H1 (cell line): ENCODE measurements around the gene NPHP4. TPM values are rescaled to one million over a fixed set of nuclear protein-coding genes. Genes with fewer than 3 reads are reported as not detected.
A peak's percentile ranks its signal among the peaks of the same experiment; 100 is the strongest.

Experiments
- CTCF ChIA-PET: fragments of 300-600 bp; sonication (Branson Sonifier 250); formaldehyde crosslinking; loops from one replicate; lab custom pipeline; 2021; ENCODE audit not compliant: partially characterized antibody; lab: Charles Lee
- POLR2A ChIA-PET: fragments of 300-600 bp; sonication (Branson Sonifier 250); formaldehyde crosslinking; loops from one replicate; lab custom pipeline; 2021; ENCODE audit warnings: inconsistent platforms; ENCODE audit not compliant: partially characterized antibody; lab: Charles Lee
- DNase-seq, 2 experiments: peaks; one replicate each; pipeline versions ENCODE4 v3.0.0 to v3.0.0-alpha.2; 2010 to 2022; ENCODE audit warnings: low spot score in 2 of 2, low read depth in 1 of 2, mixed read lengths in 1 of 2
- FAIRE-seq: peaks from 2 replicates; lab custom pipeline; 2011; peaks lifted over from hg19 to GRCh38; lab: Jason Lieb, UNC
- H2AFZ ChIP-seq: 2 replicates; pipeline ENCODE4 v1.8.1; 2012; ENCODE audit warnings: low read length, inconsistent platforms
- H2AK5ac ChIP-seq: 2 replicates; pipeline ENCODE4 v1.6.1; 2013; ENCODE audit warnings: low read depth, low read length
- H2BK120ac ChIP-seq: replicated peaks from 2 replicates; pipeline ENCODE3; 2013; ENCODE audit warnings: low read depth, low read length, inconsistent platforms
- H2BK12ac ChIP-seq: 2 replicates; pipeline ENCODE4 v1.6.1; 2013; ENCODE audit warnings: low read depth, low read length
- H2BK15ac ChIP-seq: 2 replicates; pipeline ENCODE4 v1.6.1; 2013; ENCODE audit warnings: low read length
- H2BK20ac ChIP-seq: 2 replicates; pipeline ENCODE4 v1.6.1; 2013; ENCODE audit warnings: low read length
- H2BK5ac ChIP-seq: 2 replicates; pipeline ENCODE4 v1.6.1; 2013; ENCODE audit warnings: low read depth, low read length
- H3K14ac ChIP-seq: 2 replicates; pipeline ENCODE4 v1.6.1; 2013; ENCODE audit warnings: inconsistent platforms; ENCODE audit not compliant: insufficient read length
- H3K18ac ChIP-seq: 2 replicates; pipeline ENCODE4 v1.6.1; 2013; ENCODE audit warnings: low read length; ENCODE audit errors: extremely low read depth
- H3K23ac ChIP-seq: 2 replicates; pipeline ENCODE4 v1.6.1; 2013; ENCODE audit warnings: inconsistent platforms; ENCODE audit not compliant: insufficient read length
- H3K23me2 ChIP-seq: 2 replicates; pipeline ENCODE4 v1.6.1; 2013; ENCODE audit warnings: low read depth, low read length
- H3K27ac ChIP-seq: 2 replicates; pipeline ENCODE4 v1.6.1; 2011; ENCODE audit warnings: low read depth, low read length, inconsistent platforms
- H3K27me3 ChIP-seq, 4 experiments: replicated peaks in 1 of 4; 1 replicate in 1 of 4; 2 replicates in 3 of 4; pipeline versions ENCODE4 v1.6.1 to v1.8.1; 2011 to 2013; ENCODE audit warnings: low read length in 3 of 4, mild to moderate bottlenecking in 3 of 4, inconsistent platforms in 2 of 4, mixed read lengths in 2 of 4, moderate library complexity in 1 of 4; ENCODE audit not compliant: control insufficient read depth in 3 of 4, insufficient read depth in 3 of 4; ENCODE audit errors: extremely low read depth in 1 of 4
- H3K36me3 ChIP-seq, 4 experiments: 2 replicates each; pipeline versions ENCODE4 v1.6.1 to v1.8.1; 2011 to 2013; ENCODE audit warnings: mild to moderate bottlenecking in 4 of 4, low read length in 3 of 4, moderate library complexity in 2 of 4, control low read depth in 1 of 4, inconsistent platforms in 1 of 4; ENCODE audit not compliant: insufficient read depth in 4 of 4, control insufficient read depth in 2 of 4
- H3K4ac ChIP-seq: replicated peaks from 2 replicates; pipeline ENCODE3; 2013; ENCODE audit warnings: low read length, low read depth, mixed read lengths, inconsistent platforms; ENCODE audit not compliant: insufficient read length
- H3K4me1 ChIP-seq, 4 experiments: replicated peaks in 1 of 4; 1 replicate in 1 of 4; 2 replicates in 3 of 4; pipeline versions ENCODE4 v1.6.1 to v1.8.1; 2011 to 2013; ENCODE audit warnings: low read length in 3 of 4, inconsistent platforms in 2 of 4, mixed read lengths in 1 of 4; ENCODE audit not compliant: insufficient read depth in 4 of 4, control insufficient read depth in 3 of 4
- H3K4me2 ChIP-seq, 2 experiments: 2 replicates each; pipeline versions ENCODE4 v1.6.1 to v1.8.1; 2011 to 2013; ENCODE audit warnings: low read depth in 2 of 2, low read length in 2 of 2, control low read depth in 1 of 2, inconsistent platforms in 1 of 2, mild to moderate bottlenecking in 1 of 2; ENCODE audit not compliant: insufficient read depth in 1 of 2
- H3K4me3 ChIP-seq, 4 experiments: fragments of 200-600, 300-600 bp in 1 of 4; sonication (generic), shearing (Covaris generic), sonication (Bioruptor Twin) in 1 of 4; 2 replicates each; pipeline versions ENCODE4 v1.5.1 to v1.8.1; 2011 to 2016; ENCODE audit warnings: low read length in 4 of 4, low read depth in 3 of 4, control low read depth in 2 of 4, inconsistent platforms in 2 of 4, mild to moderate bottlenecking in 2 of 4, mixed read lengths in 1 of 4, moderate library complexity in 1 of 4; ENCODE audit not compliant: insufficient read depth in 2 of 4; ENCODE audit errors: extremely low read depth in 1 of 4
- H3K56ac ChIP-seq: replicated peaks from 2 replicates; pipeline ENCODE3; 2013; ENCODE audit warnings: low read depth, mild to moderate bottlenecking, mixed read lengths, low read length, inconsistent platforms; ENCODE audit not compliant: insufficient read length
- H3K79me1 ChIP-seq: 2 replicates; pipeline ENCODE4 v1.6.1; 2013; ENCODE audit warnings: low read depth, low read length, control low read depth
- H3K79me2 ChIP-seq, 2 experiments: 2 replicates each; pipeline versions ENCODE4 v1.6.1 to v1.8.1; 2012 to 2013; ENCODE audit warnings: low read length in 2 of 2, mild to moderate bottlenecking in 2 of 2, inconsistent platforms in 1 of 2; ENCODE audit not compliant: insufficient read depth in 2 of 2, control insufficient read depth in 1 of 2
- H3K9ac ChIP-seq, 4 experiments: replicated peaks in 1 of 4; 1 replicate in 1 of 4; 2 replicates in 3 of 4; pipeline versions ENCODE4 v1.6.1 to v1.8.1; 2011 to 2013; ENCODE audit warnings: low read depth in 3 of 4, low read length in 3 of 4, control low read depth in 2 of 4, mild to moderate bottlenecking in 2 of 4, moderate library complexity in 2 of 4, inconsistent platforms in 1 of 4; ENCODE audit errors: extremely low read depth in 1 of 4
- H3K9me3 ChIP-seq, 2 experiments: 2 replicates each; pipeline versions ENCODE4 v1.6.1 to v1.8.1; 2012 to 2013; ENCODE audit warnings: mild to moderate bottlenecking in 2 of 2, moderate library complexity in 2 of 2, control low read depth in 1 of 2, inconsistent platforms in 1 of 2, low read depth in 1 of 2, low read length in 1 of 2, mixed read lengths in 1 of 2; ENCODE audit not compliant: insufficient read depth in 2 of 2
- H4K20me1 ChIP-seq, 2 experiments: replicated peaks in 1 of 2; 2 replicates each; pipeline versions ENCODE3 to v1.8.1; 2011 to 2013; ENCODE audit warnings: inconsistent platforms in 2 of 2, low read length in 2 of 2, mild to moderate bottlenecking in 1 of 2; ENCODE audit not compliant: insufficient read depth in 2 of 2, control insufficient read depth in 1 of 2
- H4K5ac ChIP-seq: 2 replicates; pipeline ENCODE4 v1.6.1; 2013; ENCODE audit warnings: low read length, low read depth, mixed read lengths, inconsistent platforms; ENCODE audit not compliant: insufficient read length
- H4K8ac ChIP-seq: 2 replicates; pipeline ENCODE4 v1.8.0; 2013; ENCODE audit warnings: mild to moderate bottlenecking, moderate library complexity, low read length, inconsistent platforms; ENCODE audit not compliant: insufficient read depth; ENCODE audit errors: extremely low read depth
- H4K91ac ChIP-seq: replicated peaks from 2 replicates; pipeline ENCODE3; 2013; ENCODE audit warnings: low read length, mixed read lengths, inconsistent platforms; ENCODE audit not compliant: insufficient read length
- BACH1 ChIP-seq: IDR thresholded peaks from 2 replicates; pipeline ENCODE4 v1.6.1; 2012; ENCODE audit warnings: low read length, improper control_type of control experiment
- JUND ChIP-seq: IDR thresholded peaks from 2 replicates; pipeline ENCODE4 v1.6.1; 2011; ENCODE audit warnings: mild to moderate bottlenecking, improper control_type of control experiment, low read length
- KDM1A ChIP-seq: fragments of 200-600, 300-600 bp; sonication (generic); IDR thresholded peaks from 2 replicates; pipeline ENCODE4 v1.7.1; 2016; ENCODE audit warnings: mild to moderate bottlenecking, low read length, borderline replicate concordance
- POLR2A ChIP-seq, 2 experiments: IDR thresholded peaks; 1 replicate in 1 of 2; 2 replicates in 1 of 2; pipeline ENCODE4 v1.6.1; 2011; ENCODE audit warnings: low read depth in 2 of 2, low read length in 2 of 2, mild to moderate bottlenecking in 2 of 2; ENCODE audit errors: control extremely low read depth in 1 of 2
- RBBP5 ChIP-seq: IDR thresholded peaks from 2 replicates; pipeline ENCODE4 v1.7.1; 2012; ENCODE audit warnings: low read depth, mild to moderate bottlenecking, inconsistent platforms, low read length, moderate library complexity, borderline replicate concordance
- SIRT6 ChIP-seq: IDR thresholded peaks from one replicate; pipeline ENCODE4 v1.7.1; 2012; ENCODE audit warnings: low read length, inconsistent platforms
- TEAD4 ChIP-seq: IDR thresholded peaks from 2 replicates; pipeline ENCODE4 v1.6.1; 2012; ENCODE audit warnings: low read depth, low read length, inconsistent platforms, mixed read lengths
- WGBS, 2 experiments: shearing (Covaris generic) in 1 of 2; methylation state at CpG; one replicate each; pipeline versions ENCODE4 v1.1.6 to v1.1.7; 2013 to 2015; ENCODE audit warnings: low lambda C conversion rate in 2 of 2, mixed read lengths in 2 of 2, inconsistent platforms in 1 of 2, low coverage in 1 of 2, missing lambda C conversion rate in 1 of 2; ENCODE audit not compliant: insufficient replicate concordance in 2 of 2, insufficient coverage in 1 of 2, insufficient read length in 1 of 2; ENCODE audit errors: extremely low coverage in 1 of 2, missing lambda C conversion rate in 1 of 2; 5-methylcytosine and 5-hydroxymethylcytosine counted together
- polyA plus RNA-seq, 7 experiments: library from polyadenylated mRNA; depleted of rRNA in 3 of 7; stranded (reverse) in 5 of 7; unstranded in 2 of 7; fragments of >200 nt in 5 of 7; fragments of 200-250 nt in 2 of 7; gene quantifications; 1 replicate in 5 of 7; 2 replicates in 1 of 7; 4 replicates in 1 of 7; pipeline versions ENCODE4 v1.2.1 to v1.2.3, GENCODE V29; 2011 to 2013; ENCODE audit warnings: missing spikeins in 2 of 7, mixed read lengths in 2 of 7
- total RNA-seq: library from RNA; stranded (reverse); fragmentation: NEBNext Ultra II Directional; extraction: Animal tissue kit (Norgen Biotek cat#: 25700); gene quantifications from 2 replicates; pipeline ENCODE4 v1.2.1, GENCODE V29; 2021
- TF ChIP-seq, protein P1 (sequence below): IDR thresholded peaks from 2 replicates; pipeline ENCODE4 v1.6.1; 2011; ENCODE audit warnings: low read length, improper control_type of control experiment

NPHP4 gene
- total and polyA plus RNA-seq, 2 of the 8 experiments (the other 6 are each of a cell fraction or from before 2014, with no cell fraction given), result 5.8 to 14.0 TPM

DNA sequence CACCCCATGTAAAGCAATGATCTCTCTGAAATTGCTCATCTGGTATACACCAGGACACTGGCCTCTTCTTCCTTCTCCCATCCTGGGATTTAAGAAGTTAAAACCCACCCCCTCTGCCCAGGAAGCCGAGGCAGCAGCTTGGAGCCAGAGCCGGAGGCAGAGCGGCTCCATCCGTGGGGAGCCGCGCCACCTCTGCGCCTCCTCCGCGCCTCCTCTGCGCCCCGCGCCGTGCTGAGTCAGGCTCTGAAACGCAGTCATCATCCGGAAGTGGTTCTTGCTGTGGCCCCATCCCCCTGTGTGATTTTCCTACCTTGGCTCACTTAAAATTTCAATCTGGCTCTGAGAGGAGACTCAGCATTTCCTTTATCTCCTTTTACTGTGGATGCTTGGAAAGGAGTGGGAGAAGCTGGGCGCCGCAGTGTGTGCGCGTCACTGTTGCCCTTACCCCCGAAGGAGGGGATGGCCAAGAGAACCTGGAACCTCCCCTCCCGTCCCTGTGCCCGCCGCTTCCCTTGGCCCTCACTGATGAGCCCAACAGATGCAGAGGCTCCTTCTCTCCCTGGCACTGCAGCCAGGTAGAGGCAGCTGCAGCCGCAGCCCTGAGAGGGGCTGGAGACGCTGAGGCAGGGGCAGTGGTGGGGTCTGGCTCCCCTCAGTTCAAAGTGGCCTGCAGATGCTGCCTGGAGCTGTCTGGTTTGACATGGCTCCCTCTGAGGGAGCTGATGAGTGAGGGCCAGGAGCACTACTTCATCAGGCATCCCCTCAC is 15.3 kb upstream of the NPHP4 start:
- peaks cover 0 to 6% (median 4%) of the 10 kb centered on the region in 4 experiments; a peak in 4 of 7 replicates for H3K4me1 ChIP-seq
- no peaks in the 10 kb centered on the region for H3K27me3 ChIP-seq
- no peaks in the 10 kb centered on the region for H3K9me3 ChIP-seq
- no peak overlapping the region for H2AK5ac ChIP-seq
- peaks cover 2% of the 10 kb centered on the region; the same call in 1 of the 2 replicates for H3K23me2 ChIP-seq
- no peak overlapping the region for H2BK20ac ChIP-seq
- POLR2A ChIA-PET, result interaction anchor here (1.2 kb wide), 1 partner anchor 27 kb away, joined by 4 read pairs; no protein-coding TSS in a partner anchor
- DNase-seq (no peak), FAIRE-seq (no peak)
- whole genome bisulfite sequencing, 2 experiments, result 90% methylated on average over 24 of the region's 25 CpGs; no CpG with 5 or more reads in 1 of the 2 experiments
- no peaks in the 10 kb centered on the region for H3K79me2 ChIP-seq
- H3K4me2 ChIP-seq, result no peak overlapping the region
- H2BK120ac ChIP-seq, result no peak overlapping the region
- H4K8ac ChIP-seq, result no peak overlapping the region
- H4K20me1 ChIP-seq, result peaks cover 0 to under 1% of the 10 kb centered on the region in 2 experiments
- no peak overlapping the region; a peak in 1 of 7 replicates for H3K9ac ChIP-seq
- no peak overlapping the region for H3K4ac ChIP-seq
- no peak overlapping the region for H2BK15ac ChIP-seq
- no peak overlapping the region for H3K4me3 ChIP-seq
- TF ChIP-seq BACH1 (0 out of 2 replicates have a peak, but pooled peaks have one; percentile 19), TEAD4 (no peak), POLR2A (IDR thresholded peaks at IDR 0.05; ENCODE audit: control extremely low read depth in 1 of 2, low read depth in 2 of 2, low read length in 2 of 2) (no peak), SIRT6 (no peak), KDM1A (no peak), RBBP5 (no peak), JUND (no peak)
- TF ChIP-seq, protein P1, sequence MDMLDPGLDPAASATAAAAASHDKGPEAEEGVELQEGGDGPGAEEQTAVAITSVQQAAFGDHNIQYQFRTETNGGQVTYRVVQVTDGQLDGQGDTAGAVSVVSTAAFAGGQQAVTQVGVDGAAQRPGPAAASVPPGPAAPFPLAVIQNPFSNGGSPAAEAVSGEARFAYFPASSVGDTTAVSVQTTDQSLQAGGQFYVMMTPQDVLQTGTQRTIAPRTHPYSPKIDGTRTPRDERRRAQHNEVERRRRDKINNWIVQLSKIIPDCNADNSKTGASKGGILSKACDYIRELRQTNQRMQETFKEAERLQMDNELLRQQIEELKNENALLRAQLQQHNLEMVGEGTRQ, result no peak
- H4K5ac ChIP-seq, result no peak overlapping the region
- CTCF ChIA-PET, result interaction anchor here (0.6 to 1.5 kb wide), 5 partner anchors 14 to 176 kb away, joined by 3 to 4 read pairs (median 3); no protein-coding TSS in a partner anchor
- H3K14ac ChIP-seq, result no peak overlapping the region
- no peak overlapping the region for H3K18ac ChIP-seq
- no peaks in the 10 kb centered on the region for H3K79me1 ChIP-seq
- no peak overlapping the region for H2BK5ac ChIP-seq
- H2BK12ac ChIP-seq, result no peak overlapping the region
- H3K36me3 ChIP-seq, result no peaks in the 10 kb centered on the region
- no peak overlapping the region for H3K23ac ChIP-seq
- no peak overlapping the region for H3K56ac ChIP-seq
- H4K91ac ChIP-seq, result no peak overlapping the region
- H2AFZ ChIP-seq, result no peak overlapping the region
- H3K27ac ChIP-seq, result no peak overlapping the region
